Tibial nerve (tissue), 4 donors: Measurements from ENCODE around the gene ETV7. TPM values are rescaled to one million over a fixed set of nuclear protein-coding genes. Genes with fewer than 3 reads are reported as not detected.

ENCODE experiments used
- DNase-seq, 2 donors: peaks; one replicate each; pipeline ENCODE4 v3.0.0-alpha.2; 2019; ENCODE audit warnings: low spot score in 2 of 2
- H3K27ac ChIP-seq, 4 donors: fragments of 200-600 bp; sonication (generic) in 3 of 4; one replicate each; pipeline ENCODE4 v1.5.1; 2017 to 2019; ENCODE audit warnings: mild to moderate bottlenecking in 1 of 4
- H3K27me3 ChIP-seq, 2 donors: fragments of 200-600 bp; sonication (generic) in 1 of 2; one replicate each; pipeline versions ENCODE4 v1.5.1 to v1.6.0; 2017 to 2019
- H3K36me3 ChIP-seq, 3 donors: fragments of 200-600 bp; sonication (generic); one replicate each; pipeline ENCODE4 v1.5.1; 2018 to 2019
- H3K4me1 ChIP-seq, 4 donors: fragments of 200-600 bp; sonication (generic) in 3 of 4; one replicate each; pipeline ENCODE4 v1.5.1; 2017 to 2019
- H3K4me3 ChIP-seq, 4 donors: fragments of 200-600 bp; sonication (generic) in 3 of 4; one replicate each; pipeline ENCODE4 v1.5.1; 2017 to 2019; ENCODE audit warnings: mild to moderate bottlenecking in 1 of 4, moderate library complexity in 1 of 4
- H3K9me3 ChIP-seq, 4 donors: fragments of 200-600 bp; sonication (generic) in 3 of 4; one replicate each; pipeline ENCODE4 v1.5.1; 2017 to 2019
- CTCF ChIP-seq, 5 experiments: fragments of 200-600 bp in 3 of 5; fragments of 450-650 bp in 2 of 5; sonication (generic) in 3 of 5; IDR thresholded peaks; one replicate each; pipeline ENCODE4 v1.5.1; 2016 to 2019; ENCODE audit warnings: antibody characterized with exemption in 5 of 5, mild to moderate bottlenecking in 3 of 5, moderate library complexity in 2 of 5
- EP300 ChIP-seq, 2 donors: sonication (generic); formaldehyde crosslinking; IDR thresholded peaks; one replicate each; pipeline ENCODE4 v1.6.1; 2017; ENCODE audit warnings: antibody characterized with exemption in 2 of 2, mild to moderate bottlenecking in 1 of 2
- POLR2A ChIP-seq, 2 donors: fragments of 450-650 bp; IDR thresholded peaks; one replicate each; pipeline ENCODE4 v1.6.1; 2017; ENCODE audit warnings: antibody characterized with exemption in 2 of 2, mild to moderate bottlenecking in 2 of 2, moderate library complexity in 2 of 2
- WGBS, 2 donors: methylation state at CpG; one replicate each; pipeline ENCODE4 v1.1.5; 2018; 5-methylcytosine and 5-hydroxymethylcytosine counted together
- total RNA-seq, 4 donors: library from RNA; depleted of rRNA; stranded (reverse); fragments of >200 nt; gene quantifications; one replicate each; pipeline ENCODE4 v1.1.0, GENCODE V29; 2016

The ETV7 gene
- total RNA-seq, 4 donors from 2014 or later, result 0.60 to 9.2 (median 2.9) TPM

- no peak for DNase-seq
- peaks cover 0 to 28% (median 0%) of the 10 kb centered on the region in 4 donors for H3K4me1 ChIP-seq
- WGBS, 2 donors, result 88 to 93% methylated on average over 4 to 7 of the region's 9 CpGs
- peaks cover 0 to 36% (median 0%) of the 10 kb centered on the region in 3 donors for H3K36me3 ChIP-seq
- no peak overlapping the region for H3K27ac ChIP-seq
- H3K9me3 ChIP-seq, result no peaks in the 10 kb centered on the region
- H3K4me3 ChIP-seq, result no peak overlapping the region
- TF ChIP-seq POLR2A (IDR thresholded peaks at IDR 0.05) (no peak), CTCF (IDR thresholded peaks at IDR 0.05) (no peak)
- no peaks in the 10 kb centered on the region for H3K27me3 ChIP-seq
Measured at GRCh38 chr6:36371211-36371610, 16.3 kb downstream of the ETV7 start.

DNA sequence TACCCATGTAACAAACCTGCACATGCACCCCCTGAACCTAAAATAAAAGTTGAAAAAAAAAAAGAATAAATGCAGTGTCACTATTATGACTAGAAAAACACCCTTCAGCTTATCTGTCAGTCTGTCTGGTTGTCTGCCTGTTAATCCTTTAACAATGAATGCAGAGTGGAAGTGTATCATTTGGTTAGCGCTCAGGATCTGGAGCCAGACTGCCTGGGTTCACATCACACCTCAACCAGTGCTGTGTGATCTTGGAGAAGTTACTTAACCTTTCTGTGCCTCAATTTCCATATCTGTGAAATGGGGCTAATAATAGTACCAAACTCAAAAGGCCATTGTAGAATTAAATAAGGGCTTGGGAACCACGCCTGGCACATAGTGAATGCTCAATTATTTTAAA lies 16.8 kb downstream of the ETV7 start:
- DNase-seq, result no peak
- no peak overlapping the region for H3K27ac ChIP-seq
- no peak overlapping the region for H3K4me3 ChIP-seq
- H3K27me3 ChIP-seq, result no peaks in the 10 kb centered on the region
- TF ChIP-seq EP300 (IDR thresholded peaks at IDR 0.05), result no peak
- TF ChIP-seq CTCF (IDR thresholded peaks at IDR 0.05), result no peak
- TF ChIP-seq POLR2A (IDR thresholded peaks at IDR 0.05), result no peak
- H3K9me3 ChIP-seq, result no peaks in the 10 kb centered on the region
- H3K36me3 ChIP-seq, result peaks cover 0 to 40% (median 0%) of the 10 kb centered on the region in 3 donors
- peaks cover 0 to 26% (median 0%) of the 10 kb centered on the region in 4 donors for H3K4me1 ChIP-seq
- 98% methylated on average over 2 of the region's 2 CpGs for WGBS, 2 donors

DNA sequence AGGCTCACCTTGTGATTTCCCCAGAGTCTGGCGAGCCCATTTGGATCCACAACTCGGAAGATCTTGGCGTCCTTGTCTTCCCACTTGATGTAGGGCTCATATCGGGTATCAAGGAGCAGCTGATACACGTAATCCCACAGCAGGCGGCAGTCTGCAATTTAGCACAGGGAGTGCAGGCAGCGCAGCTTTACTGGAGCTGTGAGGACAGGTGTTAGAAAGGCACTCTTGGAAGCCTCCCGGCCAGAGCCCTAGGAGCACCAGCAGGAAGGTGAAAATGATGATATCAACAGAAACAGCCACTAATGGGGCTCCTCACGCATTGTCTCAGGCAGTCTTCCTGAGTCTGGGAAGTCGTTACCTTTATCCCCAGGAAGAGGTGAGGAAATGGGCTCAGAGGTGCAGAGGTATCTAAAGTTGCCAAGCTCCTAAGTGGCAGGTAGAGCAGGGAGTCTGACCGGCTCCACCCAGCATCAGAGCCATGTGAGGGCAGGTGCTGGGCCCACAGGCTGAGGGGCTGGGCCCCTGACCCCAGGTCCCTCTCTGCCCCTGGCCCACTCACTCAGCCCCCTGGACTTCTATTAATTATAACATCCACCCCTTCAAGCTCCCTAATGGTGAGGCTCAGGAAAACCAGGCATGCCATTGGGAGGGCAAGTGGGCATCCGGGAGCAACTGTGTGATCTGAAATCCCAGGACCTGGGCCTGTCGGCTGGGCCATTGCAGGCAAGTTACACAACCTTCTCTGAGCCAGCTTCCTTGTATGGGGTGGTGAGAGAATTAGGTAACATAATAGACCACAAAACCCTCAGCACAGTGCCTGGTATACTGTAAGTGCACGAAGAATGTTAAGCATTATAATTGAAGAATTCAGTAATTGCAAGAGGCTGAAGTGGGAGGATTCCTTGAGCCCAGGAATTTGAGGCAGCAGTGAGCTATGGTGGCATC lies 18.3 kb downstream of the ETV7 start:
- 84 to 85% methylated on average over 14 of the region's 14 CpGs for WGBS, 2 donors
- DNase-seq, result no peak
- H3K27ac ChIP-seq, result no peak overlapping the region
- H3K27me3 ChIP-seq, result no peaks in the 10 kb centered on the region
- no peak overlapping the region for H3K4me3 ChIP-seq
- TF ChIP-seq CTCF (IDR thresholded peaks at IDR 0.05) (no peak), POLR2A (IDR thresholded peaks at IDR 0.05) (no peak), EP300 (IDR thresholded peaks at IDR 0.05) (no peak)
- peaks cover 0 to 47% (median 0%) of the 10 kb centered on the region in 3 donors for H3K36me3 ChIP-seq
- H3K9me3 ChIP-seq, result no peaks in the 10 kb centered on the region
- peaks cover 0 to 12% (median 0%) of the 10 kb centered on the region in 4 donors for H3K4me1 ChIP-seq

- DNase-seq, result no peak
- 76 to 86% methylated on average over 1 of the region's 1 CpG for WGBS, 2 donors
- no peak overlapping the region for H3K4me3 ChIP-seq
Measured at GRCh38 chr6:36368421-36368820, 19.0 kb downstream of the ETV7 start.

More at GRCh38 chr6:36368421-36368820, 19.0 kb downstream of the ETV7 start:
- Histone ChIP-seq H3K36me3 (peaks cover 0 to 47% (median 0%) of the 10 kb centered on the region in 3 donors), H3K9me3 (no peaks in the 10 kb centered on the region), H3K4me1 (peaks cover 0 to 4% (median 0%) of the 10 kb centered on the region in 4 donors), H3K27ac (no peak overlapping the region), H3K27me3 (no peaks in the 10 kb centered on the region)
- TF ChIP-seq EP300 (IDR thresholded peaks at IDR 0.05) (no peak), POLR2A (IDR thresholded peaks at IDR 0.05) (no peak), CTCF (IDR thresholded peaks at IDR 0.05) (no peak)
